ENCODE results near the gene LRRC53.

Gene LRRC53

GRCh38 chr1:74496669-74497068 is 15.7 kb downstream of the LRRC53 start:
- DNase-seq (ENCODE audit: low spot score): no peak

GRCh38 chr1:74486036-74486435 is 26.4 kb downstream of the LRRC53 start:
- no peak for DNase-seq (ENCODE audit: low spot score)

GRCh38 chr1:74485622-74486021 is 26.8 kb downstream of the LRRC53 start:
- no peak for DNase-seq (ENCODE audit: low spot score)

- DNase-seq (ENCODE audit: low spot score): no peak
Measured at GRCh38 chr1:74481607-74482006, 30.8 kb downstream of the LRRC53 start.

- no peak for DNase-seq (ENCODE audit: low spot score)
Measured at GRCh38 chr1:74480068-74480467, 32.3 kb downstream of the LRRC53 start.

GRCh38 chr1:74478979-74479378 is 33.4 kb downstream of the LRRC53 start:
- no peak for DNase-seq (ENCODE audit: low spot score)

GRCh38 chr1:74474585-74474984 is 37.8 kb downstream of the LRRC53 start:
- no peak for DNase-seq (ENCODE audit: low spot score)

GRCh38 chr1:74471470-74471869 is 40.9 kb downstream of the LRRC53 start:
- DNase-seq (ENCODE audit: low spot score): no peak

- no peak for DNase-seq (ENCODE audit: low spot score)
Measured at GRCh38 chr1:74470936-74471335, 41.5 kb downstream of the LRRC53 start.

- DNase-seq (ENCODE audit: low spot score): no peak
Measured at GRCh38 chr1:74470251-74470650, 42.2 kb downstream of the LRRC53 start.

GRCh38 chr1:74468982-74469603 is 43.3 kb downstream of the LRRC53 start:
- DNase-seq (ENCODE audit: low spot score): no peak

- no peak for DNase-seq (ENCODE audit: low spot score)
Measured at GRCh38 chr1:74467786-74468377, 44.5 kb downstream of the LRRC53 start.

- DNase-seq (ENCODE audit: low spot score): no peak
Measured at GRCh38 chr1:74465193-74465681, 47.2 kb downstream of the LRRC53 start.

- no peak for DNase-seq (ENCODE audit: low spot score)
Measured at GRCh38 chr1:74464037-74464436, 48.4 kb downstream of the LRRC53 start.

- no peak for DNase-seq (ENCODE audit: low spot score)
Measured at GRCh38 chr1:74463333-74463988, 49.0 kb downstream of the LRRC53 start.

- DNase-seq (ENCODE audit: low spot score): no peak
Measured at GRCh38 chr1:74457253-74457652, 55.2 kb downstream of the LRRC53 start.

GRCh38 chr1:74455390-74455789 is 57.0 kb downstream of the LRRC53 start:
- no peak for DNase-seq (ENCODE audit: low spot score)

GRCh38 chr1:74453277-74453676 is 59.1 kb downstream of the LRRC53 start:
- no peak for DNase-seq (ENCODE audit: low spot score)

GRCh38 chr1:74452035-74452434 is 60.4 kb downstream of the LRRC53 start:
- no peak for DNase-seq (ENCODE audit: low spot score)

- no peak for DNase-seq (ENCODE audit: low spot score)
Measured at GRCh38 chr1:74437035-74437434, 75.4 kb downstream of the LRRC53 start.

- DNase-seq (ENCODE audit: low spot score): no peak
Measured at GRCh38 chr1:74436078-74436477, 76.3 kb downstream of the LRRC53 start.

- DNase-seq (ENCODE audit: low spot score): no peak
Measured at GRCh38 chr1:74434321-74434720, 78.1 kb downstream of the LRRC53 start.

- no peak for DNase-seq (ENCODE audit: low spot score)
Measured at GRCh38 chr1:74432325-74432724, 80.1 kb downstream of the LRRC53 start.

Measured in CD4-positive, alpha-beta T cell treated with Interleukin-2 at 100 ng/mL for 4 hours (primary cell).